ENCODE data around the gene TRPV6.

GRCh38 chr7:142892951-142893350 is 7.4 kb upstream of the TRPV6 start:
- TF ChIP-seq CTCF (IDR thresholded peaks at IDR 0.05), result no peak
- TF ChIP-seq POLR2A (IDR thresholded peaks at IDR 0.05), result no peak
